Measurements from ENCODE around the gene GLI1.

GLI1 gene

GRCh38 chr12:57456737-57457490, 2.7 kb upstream of the GLI1 start:
- no peak overlapping the region for H3K4me3 ChIP-seq (ENCODE audit: low read length)
- TF ChIP-seq CTCF (IDR thresholded peaks at IDR 0.05; ENCODE audit: insufficient read depth, low read depth, low read length, missing control alignments): no peak
- no peak for DNase-seq (ENCODE audit: low read depth)

GRCh38 chr12:57458665-57459054, 925 bp upstream of the GLI1 start:
- no peak for DNase-seq (ENCODE audit: low read depth)
- peak overlapping the region; percentile 49 for H3K4me3 ChIP-seq (ENCODE audit: low read length)
- no peak for TF ChIP-seq CTCF (IDR thresholded peaks at IDR 0.05; ENCODE audit: insufficient read depth, low read depth, low read length, missing control alignments)

- TF ChIP-seq CTCF (IDR thresholded peaks at IDR 0.05; ENCODE audit: insufficient read depth, low read depth, low read length, missing control alignments): peak; percentile 96
- DNase-seq (ENCODE audit: low read depth): peak; percentile 96
These were observed 383 bp upstream of the GLI1 start for GRCh38 chr12:57459055-57459749.

GRCh38 chr12:57460468-57460784, 841 bp downstream of the GLI1 start:
- no peak overlapping the region for H3K4me3 ChIP-seq (ENCODE audit: low read length)

More at GRCh38 chr12:57459055-57459749, 383 bp upstream of the GLI1 start:
- H3K4me3 ChIP-seq (ENCODE audit: low read length): peak overlapping the region; percentile 49

GRCh38 chr12:57460841-57461275, 1.3 kb downstream of the GLI1 start:
- no peak overlapping the region for H3K4me3 ChIP-seq (ENCODE audit: low read length)
- DNase-seq (ENCODE audit: low read depth): no peak

More at GRCh38 chr12:57460468-57460784, 841 bp downstream of the GLI1 start:
- no peak for TF ChIP-seq CTCF (IDR thresholded peaks at IDR 0.05; ENCODE audit: insufficient read depth, low read depth, low read length, missing control alignments)
- peak; percentile 23 for DNase-seq (ENCODE audit: low read depth)

GRCh38 chr12:57461276-57461916, 1.8 kb downstream of the GLI1 start:
- DNase-seq (ENCODE audit: low read depth): peak; percentile 51
- no peak for TF ChIP-seq CTCF (IDR thresholded peaks at IDR 0.05; ENCODE audit: insufficient read depth, low read depth, low read length, missing control alignments)
- peak overlapping the region; percentile 55 for H3K4me3 ChIP-seq (ENCODE audit: low read length)

More at GRCh38 chr12:57460841-57461275, 1.3 kb downstream of the GLI1 start:
- TF ChIP-seq CTCF (IDR thresholded peaks at IDR 0.05; ENCODE audit: insufficient read depth, low read depth, low read length, missing control alignments): no peak
